GM12878 (cell line): ENCODE results near the gene CTIF.

Experiments used
- CTCF ChIP-seq, 3 experiments: IDR thresholded peaks in 2 of 3; conservative IDR thresholded peaks in 1 of 3; 2 replicates each; pipeline ENCODE4 v1.5.1; 2011; ENCODE audit warnings: low read depth in 3 of 3, low read length in 3 of 3, mild to moderate bottlenecking in 3 of 3, control low read depth in 2 of 3, moderate library complexity in 2 of 3, inconsistent platforms in 1 of 3, mixed read lengths in 1 of 3; ENCODE audit not compliant: control insufficient read depth in 2 of 3, insufficient read depth in 1 of 3; ENCODE audit errors: extremely low read depth in 1 of 3
- E4F1 ChIP-seq: fragments of 450-650 bp; IDR thresholded peaks from 2 replicates; pipeline ENCODE4 v1.6.1; 2018; ENCODE audit warnings: borderline replicate concordance, mild to moderate bottlenecking; ENCODE audit not compliant: partially characterized antibody
- MAX ChIP-seq: IDR thresholded peaks from 2 replicates; pipeline ENCODE4 v1.6.1; 2012; ENCODE audit warnings: low read depth, low read length, improper control_type of control experiment
- MTA2 ChIP-seq: fragments of 450-650 bp; IDR thresholded peaks from 2 replicates; pipeline ENCODE4 v1.6.1; 2016; ENCODE audit warnings: low read depth, mild to moderate bottlenecking, moderate library complexity
- MTA3 ChIP-seq: IDR thresholded peaks from 2 replicates; pipeline ENCODE4 v1.6.1; 2012; ENCODE audit warnings: low read length, inconsistent platforms, borderline replicate concordance
- NFYB ChIP-seq: IDR thresholded peaks from 2 replicates; pipeline ENCODE4 v1.6.1; 2011; ENCODE audit warnings: low read depth, mild to moderate bottlenecking, low read length, improper control_type of control experiment, moderate library complexity; ENCODE audit not compliant: insufficient read depth
- POLR2A ChIP-seq: IDR thresholded peaks from 2 replicates; pipeline ENCODE4 v1.6.1; 2011; ENCODE audit warnings: low read depth, mild to moderate bottlenecking, low read length
- POLR2AphosphoS2 ChIP-seq: IDR thresholded peaks from 2 replicates; pipeline ENCODE4 v1.6.1; 2011; ENCODE audit warnings: low read depth, mild to moderate bottlenecking, low read length, improper control_type of control experiment, moderate library complexity
- SIN3A ChIP-seq: IDR thresholded peaks from 2 replicates; pipeline ENCODE4 v1.6.1; 2012; ENCODE audit warnings: low read depth, low read length, improper control_type of control experiment
- SP1 ChIP-seq: IDR thresholded peaks from one replicate; pipeline ENCODE4 v1.6.1; 2011; ENCODE audit warnings: low read depth, low read length
- TCF3 ChIP-seq: IDR thresholded peaks from 2 replicates; pipeline ENCODE4 v1.6.1; 2012; ENCODE audit warnings: low read depth, mild to moderate bottlenecking, low read length, borderline replicate concordance; ENCODE audit not compliant: insufficient read depth
- YBX1 ChIP-seq: fragments of 450-650 bp; IDR thresholded peaks from 2 replicates; pipeline ENCODE4 v1.6.1; 2016; ENCODE audit warnings: antibody characterized with exemption
- TF ChIP-seq, protein P1 (sequence below): IDR thresholded peaks from 2 replicates; pipeline ENCODE4 v1.6.1; 2011; ENCODE audit warnings: mild to moderate bottlenecking, low read depth, low read length, moderate library complexity; ENCODE audit not compliant: insufficient replicate concordance

DNA sequence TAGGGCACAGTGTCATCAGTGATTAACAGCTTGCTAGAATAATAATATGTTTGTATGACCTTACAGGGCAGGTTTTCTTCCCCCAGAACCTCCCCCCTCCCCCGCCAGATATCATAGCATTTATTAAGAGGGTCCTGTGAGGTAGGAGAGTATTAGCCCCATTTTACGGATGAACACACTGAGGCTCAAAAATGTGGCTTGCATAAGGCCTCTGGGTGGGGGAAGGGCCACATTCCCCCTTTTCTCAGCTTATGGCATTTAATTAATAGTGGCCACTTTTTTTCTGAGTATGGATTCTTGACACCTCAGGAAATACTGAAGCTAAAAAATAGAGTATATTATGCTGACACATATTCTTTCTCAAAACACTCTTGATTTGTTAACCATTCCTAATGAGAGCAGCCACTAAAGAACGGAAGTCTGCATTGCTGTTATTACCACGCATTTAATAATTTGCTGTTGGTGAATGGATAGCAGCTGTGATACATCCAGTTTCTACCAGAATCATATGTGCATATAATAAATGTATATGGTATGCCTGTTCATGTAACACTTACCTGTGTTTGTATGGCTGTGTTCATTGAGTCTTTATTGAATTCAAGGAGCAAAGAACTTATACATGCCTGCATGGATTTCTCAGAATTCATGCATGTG lies 3.0 kb downstream of the CTIF start:
- TF ChIP-seq MTA2 = no peak
- TF ChIP-seq POLR2AphosphoS2 = no peak
- no peak for TF ChIP-seq E4F1
- TF ChIP-seq YBX1 = no peak
- TF ChIP-seq MTA3 = no peak
- TF ChIP-seq NFYB = no peak
- TF ChIP-seq CTCF (IDR thresholded peaks at IDR 0.05 in 2 of 3, conservative IDR thresholded peaks at IDR 0.05 in 1 of 3; ENCODE audit: control insufficient read depth in 2 of 3, extremely low read depth in 1 of 3, insufficient read depth in 1 of 3, low read depth in 3 of 3, low read length in 3 of 3) = no peak
- TF ChIP-seq, protein P1, sequence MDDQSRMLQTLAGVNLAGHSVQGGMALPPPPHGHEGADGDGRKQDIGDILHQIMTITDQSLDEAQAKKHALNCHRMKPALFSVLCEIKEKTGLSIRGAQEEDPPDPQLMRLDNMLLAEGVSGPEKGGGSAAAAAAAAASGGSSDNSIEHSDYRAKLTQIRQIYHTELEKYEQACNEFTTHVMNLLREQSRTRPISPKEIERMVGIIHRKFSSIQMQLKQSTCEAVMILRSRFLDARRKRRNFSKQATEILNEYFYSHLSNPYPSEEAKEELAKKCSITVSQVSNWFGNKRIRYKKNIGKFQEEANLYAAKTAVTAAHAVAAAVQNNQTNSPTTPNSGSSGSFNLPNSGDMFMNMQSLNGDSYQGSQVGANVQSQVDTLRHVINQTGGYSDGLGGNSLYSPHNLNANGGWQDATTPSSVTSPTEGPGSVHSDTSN = no peak
- no peak for TF ChIP-seq SP1
- no peak for TF ChIP-seq MAX
- TF ChIP-seq SIN3A = no peak
- no peak for TF ChIP-seq TCF3
- no peak for TF ChIP-seq POLR2A
